B cell (primary cell): ENCODE data around the gene SAA2.

Experiments
- CTCF ChIP-seq: fragments of 200-600 bp; IDR thresholded peaks from one replicate; pipeline ENCODE4 v1.8.0; 2022; ENCODE audit warnings: antibody characterized with exemption, mild to moderate bottlenecking
- EZH2 ChIP-seq: IDR thresholded peaks from 2 replicates; pipeline ENCODE4 v1.6.1; 2012; ENCODE audit warnings: borderline replicate concordance, low read depth, mild to moderate bottlenecking, moderate library complexity, low read length; ENCODE audit not compliant: insufficient read depth, poor library complexity, severe bottlenecking

- TF ChIP-seq CTCF (no peak), EZH2 (no peak)
These were observed 44.7 kb downstream of the SAA2 start for GRCh38 chr11:18203723-18204122.
